Activated effector memory CD4-positive, alpha-beta T cell treated with Interleukin-2 at 50 U/mL for 16 hours (primary cell): ENCODE measurements around the gene PPP1R13B.
"Not testable (repeated sequence)": the region's sequence is repeated elsewhere in the genome, so short reads cannot be mapped to it uniquely, and the experiment has no call there.

Experiments
- DNase-seq: peaks from one replicate; pipeline ENCODE4 v3.0.0-alpha.2; 2020

PPP1R13B gene

GRCh38 chr14:103696466-103697071, 150.8 kb downstream of the PPP1R13B start:
- no peak for DNase-seq

GRCh38 chr14:103696070-103696402, 151.3 kb downstream of the PPP1R13B start:
- no peak for DNase-seq

GRCh38 chr14:103695296-103696069, 151.9 kb downstream of the PPP1R13B start:
- no peak for DNase-seq

GRCh38 chr14:103694572-103695026, 152.8 kb downstream of the PPP1R13B start:
- DNase-seq = no peak

GRCh38 chr14:103693515-103693914, 153.9 kb downstream of the PPP1R13B start:
- no peak for DNase-seq

GRCh38 chr14:103692871-103693270, 154.5 kb downstream of the PPP1R13B start:
- no peak for DNase-seq

GRCh38 chr14:103692159-103692558, 155.2 kb downstream of the PPP1R13B start:
- no peak for DNase-seq

GRCh38 chr14:103691655-103692054, 155.7 kb downstream of the PPP1R13B start:
- not testable (repeated sequence) for DNase-seq

- no peak for DNase-seq
These were observed 157.0 kb downstream of the PPP1R13B start for GRCh38 chr14:103690332-103690731.

GRCh38 chr14:103688906-103689902, 158.2 kb downstream of the PPP1R13B start:
- DNase-seq = no peak

GRCh38 chr14:103688441-103688840, 158.9 kb downstream of the PPP1R13B start:
- no peak for DNase-seq

GRCh38 chr14:103687712-103688111, 159.7 kb downstream of the PPP1R13B start:
- no peak for DNase-seq

- no peak for DNase-seq
These were observed 160.4 kb downstream of the PPP1R13B start for GRCh38 chr14:103686831-103687485.

GRCh38 chr14:103685276-103686211, 161.8 kb downstream of the PPP1R13B start:
- DNase-seq = no peak

GRCh38 chr14:103684871-103685270, 162.5 kb downstream of the PPP1R13B start:
- no peak for DNase-seq

GRCh38 chr14:103684471-103684870, 162.9 kb downstream of the PPP1R13B start:
- DNase-seq = no peak
